ENCODE data around the gene EP300.

DNA sequence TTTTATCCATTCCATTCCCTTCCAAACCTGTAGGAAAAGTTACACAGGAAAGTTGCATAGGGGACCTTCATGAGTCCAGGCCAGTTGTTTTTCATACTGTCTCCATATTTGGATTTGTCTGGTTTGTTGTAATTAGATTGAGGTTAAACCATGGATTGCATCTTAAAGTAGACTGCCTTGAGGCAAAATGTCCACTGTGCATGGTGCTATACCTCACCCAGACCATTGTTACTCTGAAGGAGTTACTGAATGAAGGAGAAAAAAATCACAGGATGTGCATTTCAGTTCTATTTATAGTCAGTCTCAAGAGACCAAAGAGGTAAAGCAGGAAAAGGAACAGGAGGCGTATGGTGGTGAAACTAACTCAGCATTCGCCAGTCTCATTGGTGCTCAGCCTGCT, 83.2 kb downstream of the EP300 start:
- TF ChIP-seq POLR2A (IDR thresholded peaks at IDR 0.05) (no peak), POLR2AphosphoS5 (IDR thresholded peaks at IDR 0.05) (no peak)
- TF ChIP-seq, protein P1, sequence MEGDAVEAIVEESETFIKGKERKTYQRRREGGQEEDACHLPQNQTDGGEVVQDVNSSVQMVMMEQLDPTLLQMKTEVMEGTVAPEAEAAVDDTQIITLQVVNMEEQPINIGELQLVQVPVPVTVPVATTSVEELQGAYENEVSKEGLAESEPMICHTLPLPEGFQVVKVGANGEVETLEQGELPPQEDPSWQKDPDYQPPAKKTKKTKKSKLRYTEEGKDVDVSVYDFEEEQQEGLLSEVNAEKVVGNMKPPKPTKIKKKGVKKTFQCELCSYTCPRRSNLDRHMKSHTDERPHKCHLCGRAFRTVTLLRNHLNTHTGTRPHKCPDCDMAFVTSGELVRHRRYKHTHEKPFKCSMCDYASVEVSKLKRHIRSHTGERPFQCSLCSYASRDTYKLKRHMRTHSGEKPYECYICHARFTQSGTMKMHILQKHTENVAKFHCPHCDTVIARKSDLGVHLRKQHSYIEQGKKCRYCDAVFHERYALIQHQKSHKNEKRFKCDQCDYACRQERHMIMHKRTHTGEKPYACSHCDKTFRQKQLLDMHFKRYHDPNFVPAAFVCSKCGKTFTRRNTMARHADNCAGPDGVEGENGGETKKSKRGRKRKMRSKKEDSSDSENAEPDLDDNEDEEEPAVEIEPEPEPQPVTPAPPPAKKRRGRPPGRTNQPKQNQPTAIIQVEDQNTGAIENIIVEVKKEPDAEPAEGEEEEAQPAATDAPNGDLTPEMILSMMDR (IDR thresholded peaks at IDR 0.05 in 8 of 11, conservative IDR thresholded peaks at IDR 0.05 in 3 of 11), result no peak

Measured in spleen (tissue), 7 donors.